Upper lobe of left lung (tissue), 6 donors: ENCODE results near the gene CLK3. TPM values are rescaled to one million over a fixed set of nuclear protein-coding genes. Genes with fewer than 3 reads are reported as not detected.
"Not testable (repeated sequence)": the region's sequence is repeated elsewhere in the genome, so short reads cannot be mapped to it uniquely, and the experiment has no call there.

Experiments used
- ATAC-seq, 2 donors: fragments of 200-7000 bp; cut with Tn5 transposase; one replicate each; pipeline ENCODE4 v1.9.1; 2022; ENCODE audit warnings: mild to moderate bottlenecking in 2 of 2, moderate library complexity in 2 of 2; ENCODE audit not compliant: low FRiP score in 2 of 2
- DNase-seq, 2 donors: peaks; one replicate each; pipeline ENCODE4 v3.0.0-alpha.2; 2019 to 2020
- H3K27ac ChIP-seq, 4 donors: fragments of 200-600 bp; sonication (generic); one replicate each; pipeline ENCODE4 v1.5.1; 2016 to 2019
- H3K27me3 ChIP-seq, 4 donors: fragments of 200-600 bp; sonication (generic); one replicate each; pipeline ENCODE4 v1.5.1; 2017 to 2019
- H3K36me3 ChIP-seq, 4 donors: fragments of 200-600 bp; sonication (generic); one replicate each; pipeline ENCODE4 v1.5.1; 2016 to 2019
- H3K4me1 ChIP-seq, 4 donors: fragments of 200-600 bp; sonication (generic); one replicate each; pipeline ENCODE4 v1.5.1; 2018 to 2019
- H3K4me3 ChIP-seq, 4 donors: fragments of 200-600 bp; sonication (generic); one replicate each; pipeline ENCODE4 v1.5.1; 2017 to 2019; ENCODE audit warnings: mild to moderate bottlenecking in 2 of 4, moderate library complexity in 1 of 4
- H3K9me3 ChIP-seq, 4 donors: fragments of 200-600 bp; sonication (generic); one replicate each; pipeline ENCODE4 v1.5.1; 2018 to 2019
- CTCF ChIP-seq, 6 experiments: fragments of 450-650 bp in 4 of 6; fragments of 200-600 bp in 2 of 6; sonication (generic) in 2 of 6; IDR thresholded peaks; one replicate each; pipeline ENCODE4 v1.5.1; 2016 to 2019; ENCODE audit warnings: antibody characterized with exemption in 6 of 6
- EP300 ChIP-seq, 4 donors: sonication (generic); formaldehyde crosslinking; IDR thresholded peaks; one replicate each; pipeline ENCODE4 v1.5.1; 2017; ENCODE audit warnings: antibody characterized with exemption in 4 of 4, control low read depth in 2 of 4
- POLR2A ChIP-seq, 4 donors: fragments of 450-650 bp; IDR thresholded peaks; one replicate each; pipeline ENCODE4 v1.5.1; 2016 to 2017; ENCODE audit warnings: antibody characterized with exemption in 4 of 4, mild to moderate bottlenecking in 2 of 4
- POLR2AphosphoS5 ChIP-seq, 2 donors: sonication (generic); formaldehyde crosslinking; IDR thresholded peaks; one replicate each; pipeline ENCODE4 v1.5.1; 2017; ENCODE audit warnings: antibody characterized with exemption in 2 of 2
- WGBS, 2 donors: methylation state at CpG; one replicate each; pipeline ENCODE4 v1.1.5; 2017 to 2018; 5-methylcytosine and 5-hydroxymethylcytosine counted together
- total RNA-seq, 6 donors: library from RNA; depleted of rRNA in 4 of 6; stranded (reverse); fragments of >200 nt in 4 of 6; gene quantifications; one replicate each; pipeline versions ENCODE4 v1.1.0 to v1.2.1, GENCODE V29; 2016 to 2021
- donor health status: DM: no; HTN: no; CAD: no; lungs with moderate emphysema.
- donor health status: DM: no; HTN: yes; CAD: no; lungs with severe emphysema.

Gene CLK3
- total RNA-seq, 6 donors from 2014 or later: 78.0 to 289 (median 89.7) TPM

- WGBS, 2 donors: 73% methylated on average over 3 of the region's 3 CpGs
- DNase-seq (no peak), ATAC-seq (no peak)
- TF ChIP-seq POLR2AphosphoS5 (IDR thresholded peaks at IDR 0.05): no peak
- no peak for TF ChIP-seq CTCF (IDR thresholded peaks at IDR 0.05)
- no peak for TF ChIP-seq EP300 (IDR thresholded peaks at IDR 0.05)
- TF ChIP-seq POLR2A (IDR thresholded peaks at IDR 0.05): no peak
- Histone ChIP-seq H3K9me3 (no peaks in the 10 kb centered on the region), H3K27ac (no peak overlapping the region), H3K4me1 (peaks cover 0 to 25% (median 16%) of the 10 kb centered on the region in 4 donors), H3K4me3 (no peak overlapping the region), H3K27me3 (no peaks in the 10 kb centered on the region), H3K36me3 (peaks cover 5 to 60% (median 40%) of the 10 kb centered on the region in 4 donors)
Measured at GRCh38 chr15:74592222-74592621, 23.4 kb upstream of the CLK3 start.

- Histone ChIP-seq H3K36me3 (peaks cover 5 to 60% (median 40%) of the 10 kb centered on the region in 4 donors), H3K27ac (peak overlapping the region in 1 of 4 donors; percentile 13), H3K4me3 (no peak overlapping the region), H3K4me1 (peaks cover 3 to 29% (median 19%) of the 10 kb centered on the region in 4 donors), H3K27me3 (no peaks in the 10 kb centered on the region), H3K9me3 (no peaks in the 10 kb centered on the region)
- ATAC-seq (peak in 1 of 2 donors; percentile 69), DNase-seq (peak in 1 of 2 donors; percentile 83)
- 62 to 78% methylated on average over 3 to 7 of the region's 7 CpGs for WGBS, 2 donors
- peak in 1 of 4 donors; percentile 26 for TF ChIP-seq POLR2A (IDR thresholded peaks at IDR 0.05)
- peak in 1 of 2 donors; percentile 13 for TF ChIP-seq POLR2AphosphoS5 (IDR thresholded peaks at IDR 0.05)
- no peak for TF ChIP-seq EP300 (IDR thresholded peaks at IDR 0.05)
Measured at GRCh38 chr15:74593122-74593521, 22.5 kb upstream of the CLK3 start.

GRCh38 chr15:74594455-74594854, 21.2 kb upstream of the CLK3 start:
- peaks cover 5 to 60% (median 40%) of the 10 kb centered on the region in 4 donors for H3K36me3 ChIP-seq
- no peak overlapping the region for H3K27ac ChIP-seq
- no peak for DNase-seq
- 96% methylated on average over 4 of the region's 4 CpGs; no CpG with 5 or more reads in 1 of the 2 donors for WGBS, 2 donors
- ATAC-seq: no peak
- no peak for TF ChIP-seq POLR2A (IDR thresholded peaks at IDR 0.05)
- no peak for TF ChIP-seq CTCF (IDR thresholded peaks at IDR 0.05)
- no peak for TF ChIP-seq POLR2AphosphoS5 (IDR thresholded peaks at IDR 0.05)
- no peak for TF ChIP-seq EP300 (IDR thresholded peaks at IDR 0.05)
- no peak overlapping the region for H3K4me3 ChIP-seq
- H3K27me3 ChIP-seq: no peaks in the 10 kb centered on the region
- H3K9me3 ChIP-seq: no peaks in the 10 kb centered on the region
- H3K4me1 ChIP-seq: peaks cover 11 to 27% (median 20%) of the 10 kb centered on the region in 4 donors

GRCh38 chr15:74595271-74595670, 20.4 kb upstream of the CLK3 start:
- H3K27me3 ChIP-seq: no peaks in the 10 kb centered on the region
- DNase-seq (no peak), ATAC-seq (no peak)
- no peak for TF ChIP-seq CTCF (IDR thresholded peaks at IDR 0.05)
- TF ChIP-seq POLR2A (IDR thresholded peaks at IDR 0.05): no peak
- TF ChIP-seq POLR2AphosphoS5 (IDR thresholded peaks at IDR 0.05): no peak
- TF ChIP-seq EP300 (IDR thresholded peaks at IDR 0.05): no peak
- H3K27ac ChIP-seq: no peak overlapping the region
- 94 to 98% methylated on average over 5 of the region's 5 CpGs for whole genome bisulfite sequencing, 2 donors
- H3K4me1 ChIP-seq: peaks cover 13 to 31% (median 24%) of the 10 kb centered on the region in 4 donors
- peaks cover 5 to 52% (median 35%) of the 10 kb centered on the region in 4 donors for H3K36me3 ChIP-seq
- no peaks in the 10 kb centered on the region for H3K9me3 ChIP-seq
- H3K4me3 ChIP-seq: no peak overlapping the region

- Histone ChIP-seq H3K36me3 (peaks cover 5 to 38% (median 23%) of the 10 kb centered on the region in 4 donors), H3K4me1 (peaks cover 13 to 31% (median 24%) of the 10 kb centered on the region in 4 donors)
- ATAC-seq, H3K27ac ChIP-seq, DNase-seq, H3K9me3 ChIP-seq, H3K4me3 ChIP-seq, H3K27me3 ChIP-seq: not testable (repeated sequence)
- 88 to 89% methylated on average over 6 to 10 of the region's 11 CpGs for WGBS, 2 donors
Measured at GRCh38 chr15:74596736-74597135, 18.9 kb upstream of the CLK3 start.

- 91 to 94% methylated on average over 12 to 14 of the region's 16 CpGs for WGBS, 2 donors
- H3K9me3 ChIP-seq, H3K4me3 ChIP-seq, ATAC-seq, H3K27me3 ChIP-seq: not testable (repeated sequence)
- peaks cover 5 to 33% (median 19%) of the 10 kb centered on the region in 4 donors for H3K36me3 ChIP-seq
- peaks cover 13 to 31% (median 24%) of the 10 kb centered on the region in 4 donors for H3K4me1 ChIP-seq
- H3K27ac ChIP-seq: peak overlapping the region in 1 of 4 donors; percentile 92
- DNase-seq: peak in 1 of 2 donors; percentile 60
Measured at GRCh38 chr15:74597146-74597705, 18.4 kb upstream of the CLK3 start.
